Stimulated activated CD4-positive, alpha-beta T cell treated with anti-CD3 and anti-CD28 coated beads, Interleukin-2, amount 100 ng/mL, for 4 hours (primary cell): ENCODE data around the gene PTPRK.

Experiments
- DNase-seq: peaks from one replicate; pipeline ENCODE4 v3.0.0-alpha.2; 2020; ENCODE audit warnings: low read depth

PTPRK gene

GRCh38 chr6:128246472-128247260 is 273.7 kb downstream of the PTPRK start:
- no peak for DNase-seq

GRCh38 chr6:128244751-128245405 is 275.5 kb downstream of the PTPRK start:
- no peak for DNase-seq

GRCh38 chr6:128242765-128243403 is 277.5 kb downstream of the PTPRK start:
- no peak for DNase-seq

- DNase-seq = no peak
Observed at GRCh38 chr6:128241216-128241615, 279.2 kb downstream of the PTPRK start.

- DNase-seq = no peak
Observed at GRCh38 chr6:128240024-128240428, 280.4 kb downstream of the PTPRK start.

- DNase-seq = no peak
Observed at GRCh38 chr6:128239146-128239545, 281.3 kb downstream of the PTPRK start.

- no peak for DNase-seq
Observed at GRCh38 chr6:128238225-128238624, 282.2 kb downstream of the PTPRK start.

GRCh38 chr6:128235556-128235955 is 284.8 kb downstream of the PTPRK start:
- DNase-seq = no peak

GRCh38 chr6:128233531-128233930 is 286.9 kb downstream of the PTPRK start:
- no peak for DNase-seq

- DNase-seq = no peak
Observed at GRCh38 chr6:128230267-128230989, 290.0 kb downstream of the PTPRK start.

- no peak for DNase-seq
Observed at GRCh38 chr6:128225612-128226011, 294.8 kb downstream of the PTPRK start.

- DNase-seq = no peak
Observed at GRCh38 chr6:128216917-128217316, 303.5 kb downstream of the PTPRK start.

GRCh38 chr6:128209771-128210170 is 310.6 kb downstream of the PTPRK start:
- no peak for DNase-seq

GRCh38 chr6:128208851-128209580 is 311.4 kb downstream of the PTPRK start:
- DNase-seq = no peak

GRCh38 chr6:128208078-128208477 is 312.3 kb downstream of the PTPRK start:
- DNase-seq = no peak

- no peak for DNase-seq
Observed at GRCh38 chr6:128206610-128207426, 313.6 kb downstream of the PTPRK start.

- no peak for DNase-seq
Observed at GRCh38 chr6:128204616-128205015, 315.8 kb downstream of the PTPRK start.

- DNase-seq = no peak
Observed at GRCh38 chr6:128202169-128202765, 318.1 kb downstream of the PTPRK start.

GRCh38 chr6:128200789-128201188 is 319.6 kb downstream of the PTPRK start:
- no peak for DNase-seq

GRCh38 chr6:128199461-128199860 is 320.9 kb downstream of the PTPRK start:
- DNase-seq = no peak
